DMS114 treated with DMSO at 0.1 percent for 48 hours (cell line): ENCODE measurements around the gene ODAPH.
"Not testable (repeated sequence)": the region's sequence is repeated elsewhere in the genome, so short reads cannot be mapped to it uniquely, and the experiment has no call there.

ENCODE experiments used
- DNase-seq: peaks from one replicate; lab custom pipeline; 2025; ENCODE audit not compliant: unreplicated experiment; lab: John Stamatoyannopoulos, UW

ODAPH gene

DNA sequence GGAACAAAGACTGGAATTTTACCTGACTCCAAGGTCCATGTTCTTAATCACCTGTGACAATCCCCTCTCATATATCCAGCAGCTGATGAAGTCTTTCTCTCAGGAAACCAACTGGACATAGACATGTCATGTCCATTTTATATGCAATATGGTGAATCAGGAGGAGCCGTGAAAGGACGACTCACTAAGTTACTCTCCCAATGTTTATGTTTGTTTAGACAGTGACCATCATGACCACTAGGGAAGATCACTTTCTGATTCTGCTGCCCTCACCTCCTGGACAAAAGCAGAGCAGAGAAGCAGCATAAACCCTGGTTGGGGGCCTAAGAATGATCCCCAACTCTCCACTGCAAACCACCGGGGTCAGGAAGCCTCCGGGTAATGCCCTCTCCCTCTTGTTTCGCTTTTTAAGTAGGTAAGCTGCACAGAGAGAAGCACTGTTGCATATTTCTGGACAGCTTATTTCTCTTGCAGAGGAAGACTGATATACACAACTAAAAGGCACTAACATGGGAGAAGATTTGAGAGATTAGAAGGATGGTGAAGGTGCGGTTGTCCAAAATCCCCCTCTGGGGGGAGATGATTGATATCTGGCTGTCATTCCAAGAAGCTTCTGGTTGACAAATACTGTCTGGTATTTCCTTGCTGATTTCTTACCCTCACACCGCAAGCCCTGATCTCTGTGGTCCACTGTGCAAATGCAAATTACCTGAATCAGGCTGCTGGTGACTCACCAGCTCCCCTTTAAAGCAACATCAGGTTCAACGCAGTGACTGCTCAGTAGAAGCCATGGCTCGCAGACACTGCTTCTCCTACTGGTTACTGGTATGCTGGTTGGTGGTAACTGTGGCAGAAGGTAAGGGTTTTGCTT lies at the start of gene ODAPH:
Gene ODAPH, plus strand, starts transcription at position 773 of the 871 bp plus-strand sequence. Its CDS starts 17 bp downstream, at position 790.
- DNase-seq = no peak

DNA sequence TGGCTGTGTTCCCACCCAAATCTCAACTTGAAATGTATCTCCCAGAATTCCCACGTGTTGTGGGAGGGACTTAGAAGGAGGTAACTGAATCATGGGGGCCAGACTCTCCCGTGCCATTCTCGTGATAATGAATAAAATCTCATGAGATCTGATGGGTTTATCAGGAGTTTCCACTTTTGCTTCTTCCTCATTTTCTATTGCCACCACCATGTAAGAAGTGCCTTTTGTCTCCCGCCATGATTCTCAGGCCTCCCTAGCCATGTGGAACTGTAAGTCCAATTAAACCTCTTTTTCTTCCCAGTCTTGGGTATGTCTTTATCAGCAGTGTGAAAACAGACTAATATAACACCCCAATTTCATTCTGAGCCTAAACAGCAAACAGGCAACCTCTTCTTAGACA lies 46.3 kb upstream of the ODAPH start:
- DNase-seq = not testable (repeated sequence)

DNA sequence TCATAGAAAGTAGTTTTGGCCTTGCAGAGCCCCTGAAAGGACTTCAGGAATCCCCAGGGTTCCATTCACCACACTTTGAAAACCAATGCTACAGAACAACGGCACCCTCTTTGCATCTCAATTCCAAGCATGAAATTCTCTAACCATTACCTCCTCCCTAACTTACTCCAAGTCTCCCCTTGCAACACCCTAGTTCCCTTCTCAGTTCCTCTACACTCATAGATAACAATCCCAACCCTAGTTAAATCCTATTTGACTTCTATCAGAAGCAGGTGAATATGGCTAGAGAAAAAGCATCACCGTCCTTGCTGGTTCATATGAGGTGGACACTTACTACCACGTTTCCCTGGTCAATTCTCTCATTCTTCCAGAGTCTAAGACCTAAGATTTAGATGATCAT lies 44.0 kb upstream of the ODAPH start:
- DNase-seq = no peak

GRCh38 chr4:75512386-75513211 lies 43.3 kb upstream of the ODAPH start:
- no peak for DNase-seq

DNA sequence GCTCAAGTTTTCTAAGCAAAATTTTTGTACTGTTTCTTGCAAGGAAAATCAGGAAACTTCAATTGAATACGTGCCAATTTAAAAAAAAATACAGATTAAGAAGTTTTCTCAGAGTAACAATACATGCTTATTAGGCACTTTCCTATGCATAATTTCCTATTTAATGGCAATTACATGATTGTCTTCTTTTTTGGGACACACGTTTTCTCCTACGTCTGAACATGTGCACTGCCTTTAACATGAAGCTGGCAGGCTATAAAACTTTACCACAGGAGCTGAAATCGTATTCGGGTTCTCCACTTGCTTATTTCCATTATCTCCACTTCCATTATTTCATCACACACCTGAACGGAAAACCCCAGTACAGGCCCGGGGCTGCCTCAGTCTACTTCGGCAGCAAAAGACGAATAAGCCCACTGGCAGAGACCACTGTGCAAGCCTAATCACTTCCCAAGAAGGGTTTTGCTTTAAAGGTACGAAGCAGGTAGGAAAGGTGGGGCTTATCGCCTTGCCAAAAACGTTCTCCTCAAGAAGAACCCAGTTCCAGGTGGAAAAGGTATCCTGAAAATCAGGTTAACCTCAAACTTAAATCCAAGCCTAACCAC lies 42.2 kb upstream of the ODAPH start:
- DNase-seq = no peak

DNA sequence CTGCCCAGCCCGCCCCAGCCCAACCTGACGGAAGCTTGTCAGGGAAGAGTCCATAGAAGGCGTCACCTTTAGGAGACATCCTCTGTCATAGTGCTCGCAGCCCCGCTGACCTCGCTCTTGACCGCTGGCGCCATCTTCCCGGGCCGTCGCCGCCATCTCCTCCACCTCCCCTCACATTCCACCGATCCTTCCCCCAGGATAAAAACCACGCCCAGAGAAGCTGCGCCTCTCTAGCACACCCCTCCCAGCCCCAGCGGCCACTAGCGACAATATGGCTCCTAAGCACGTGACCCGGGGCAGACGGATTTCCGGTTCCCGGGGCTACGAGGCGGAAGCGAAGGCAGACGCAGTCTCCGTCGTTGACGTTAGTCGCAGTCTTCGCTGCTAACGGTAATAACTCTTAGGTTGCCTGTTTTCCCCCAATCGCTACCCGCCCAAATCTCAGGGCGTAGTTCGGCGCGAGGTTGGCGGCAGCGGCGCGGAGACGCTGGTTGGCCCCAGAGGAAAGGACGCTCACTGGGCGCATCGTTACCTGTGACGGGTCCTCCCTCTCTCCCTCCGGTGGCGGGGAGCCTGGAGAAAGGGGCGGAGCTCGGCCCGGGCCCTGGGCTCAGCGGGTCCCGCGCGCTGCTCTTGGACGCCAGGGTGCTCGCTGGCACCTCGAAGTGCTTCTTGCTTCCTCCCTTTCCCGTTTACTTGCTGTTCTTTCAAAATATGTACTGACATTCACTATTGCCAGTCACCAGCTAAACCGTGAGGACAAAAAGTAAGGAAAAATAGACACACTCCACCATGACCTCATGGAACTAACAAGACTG lies 41.5 kb upstream of the ODAPH start, which contains the start of the genes RCHY1 and THAP6:
Gene RCHY1, minus strand, starts transcription at position 273 of the 818 bp plus-strand sequence. Its CDS starts 117 bp downstream, at position 156.
Gene THAP6, plus strand, starts transcription at position 343 of the 818 bp plus-strand sequence. CDS start 980 bp downstream, outside the sequence.
- DNase-seq = peak; percentile 82

DNA sequence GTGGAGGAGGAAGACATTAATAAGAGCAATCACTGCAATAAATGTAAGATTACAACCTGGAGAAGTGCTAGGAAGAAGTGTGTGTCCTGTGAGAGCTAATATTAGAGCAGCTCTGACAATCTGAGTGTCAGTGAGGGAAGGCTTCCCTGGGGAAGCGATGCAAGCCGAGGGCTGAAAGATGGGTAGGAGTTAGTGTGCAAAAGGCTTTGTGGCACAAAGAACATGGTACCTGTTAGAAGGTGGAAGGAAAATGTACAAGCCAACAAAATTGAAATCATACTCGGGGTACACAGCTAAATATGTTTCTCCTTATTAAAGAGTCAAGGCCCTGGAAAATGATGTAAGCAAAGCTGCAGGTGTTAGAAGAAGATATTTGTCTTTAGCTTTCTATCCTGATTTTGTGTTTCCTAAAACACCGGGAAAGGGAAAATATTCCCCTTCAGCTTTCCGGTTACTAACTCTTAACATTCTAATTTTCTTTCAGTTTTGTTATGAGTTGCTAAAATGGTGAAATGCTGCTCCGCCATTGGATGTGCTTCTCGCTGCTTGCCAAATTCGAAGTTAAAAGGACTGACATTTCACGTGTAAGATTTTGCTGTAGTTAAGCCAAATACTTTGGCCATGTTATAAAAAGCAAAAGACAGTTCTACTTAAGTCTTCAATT lies 40.8 kb upstream of the ODAPH start:
- DNase-seq = no peak

- no peak for DNase-seq
Observed at GRCh38 chr4:75516144-75516543, 39.7 kb upstream of the ODAPH start.

GRCh38 chr4:75519452-75519851 lies 36.4 kb upstream of the ODAPH start:
- DNase-seq = not testable (repeated sequence)

GRCh38 chr4:75525086-75525485 lies 30.8 kb upstream of the ODAPH start:
- DNase-seq = no peak

DNA sequence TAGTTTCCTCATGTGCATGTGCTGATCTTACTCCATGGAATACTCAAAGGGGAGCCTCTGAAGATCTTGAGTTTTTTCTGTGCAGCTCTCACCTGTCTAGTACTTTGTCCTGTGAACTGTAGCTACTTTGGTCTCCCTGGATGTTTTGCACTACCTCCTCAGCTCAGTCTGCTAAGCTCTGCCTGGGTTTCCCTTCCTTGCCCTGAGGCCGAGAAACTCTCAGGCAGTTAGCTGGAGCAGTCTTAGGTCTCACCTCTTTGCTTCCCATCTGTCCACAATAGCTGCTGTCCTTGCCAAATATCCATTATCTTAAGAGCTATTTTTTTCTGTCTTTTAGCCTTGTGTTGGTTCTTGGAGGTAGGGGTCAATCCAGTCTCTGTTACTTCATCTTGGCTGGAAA lies 30.0 kb upstream of the ODAPH start:
- no peak for DNase-seq

DNA sequence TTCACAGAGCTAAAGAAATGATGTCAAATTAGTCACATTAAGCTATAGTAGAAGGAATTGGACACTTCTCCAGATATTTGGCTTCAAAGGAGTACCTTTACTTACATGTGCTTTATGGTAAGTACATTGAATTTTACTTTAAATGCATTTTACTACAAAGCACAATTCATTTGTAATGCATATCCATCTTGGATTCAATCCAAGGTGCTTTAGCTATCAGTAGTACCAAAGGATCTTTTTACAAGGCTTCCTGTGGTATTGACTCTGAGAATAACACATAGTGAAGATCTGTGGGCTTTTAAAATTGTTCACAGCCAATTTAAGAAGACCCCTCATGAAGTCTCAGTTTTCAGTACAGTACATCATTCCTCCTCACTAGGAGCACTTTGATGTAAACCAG lies 28.4 kb upstream of the ODAPH start:
- no peak for DNase-seq

- no peak for DNase-seq
Observed at GRCh38 chr4:75530556-75531322, 25.1 kb upstream of the ODAPH start.

- DNase-seq = not testable (repeated sequence)
Observed at GRCh38 chr4:75531536-75532143, 24.2 kb upstream of the ODAPH start.

DNA sequence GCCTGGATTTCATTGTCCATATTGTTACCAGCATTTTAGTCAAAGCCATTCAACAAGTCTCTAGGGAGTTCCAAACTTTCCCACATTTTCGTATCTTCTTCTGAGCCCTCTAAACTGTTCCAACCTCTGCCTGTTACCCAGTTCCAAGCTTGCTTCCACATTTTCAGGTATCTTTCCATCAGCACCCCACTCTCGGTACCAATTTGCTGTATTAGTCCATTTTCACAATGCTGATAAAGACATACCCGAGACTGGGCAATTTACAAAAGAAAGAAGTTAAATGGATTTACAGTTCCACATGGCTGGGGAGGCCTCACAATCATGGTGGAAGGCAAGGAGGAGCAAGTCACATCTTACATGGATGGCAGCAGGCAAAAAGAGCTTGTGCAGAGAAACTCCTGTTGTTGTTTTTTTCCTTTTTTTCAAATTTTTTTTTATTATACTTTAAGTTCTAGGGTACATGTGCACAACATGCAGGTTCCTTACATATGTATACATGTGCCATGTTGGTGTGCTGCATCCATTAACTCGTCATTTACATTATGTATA lies 22.5 kb upstream of the ODAPH start:
- not testable (repeated sequence) for DNase-seq

DNA sequence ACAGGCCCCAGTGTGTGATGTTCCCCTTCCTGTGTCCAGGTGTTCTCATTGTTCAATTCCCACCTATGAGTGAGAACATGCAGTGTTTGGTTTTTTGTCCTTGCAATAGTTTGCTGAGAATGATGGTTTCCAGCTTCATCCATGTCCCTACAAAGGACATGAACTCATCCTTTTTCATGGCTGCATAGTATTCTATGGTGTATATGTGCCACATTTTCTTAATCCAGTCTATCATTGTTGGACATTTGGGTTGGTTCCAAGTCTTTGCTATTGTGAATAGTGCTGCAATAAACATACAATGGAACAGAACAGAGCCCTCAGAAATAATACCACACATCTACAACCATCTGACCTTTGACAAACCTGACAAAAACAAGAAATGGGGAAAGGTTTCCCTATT lies 21.9 kb upstream of the ODAPH start:
- not testable (repeated sequence) for DNase-seq

GRCh38 chr4:75537308-75537707 lies 18.6 kb upstream of the ODAPH start:
- not testable (repeated sequence) for DNase-seq

DNA sequence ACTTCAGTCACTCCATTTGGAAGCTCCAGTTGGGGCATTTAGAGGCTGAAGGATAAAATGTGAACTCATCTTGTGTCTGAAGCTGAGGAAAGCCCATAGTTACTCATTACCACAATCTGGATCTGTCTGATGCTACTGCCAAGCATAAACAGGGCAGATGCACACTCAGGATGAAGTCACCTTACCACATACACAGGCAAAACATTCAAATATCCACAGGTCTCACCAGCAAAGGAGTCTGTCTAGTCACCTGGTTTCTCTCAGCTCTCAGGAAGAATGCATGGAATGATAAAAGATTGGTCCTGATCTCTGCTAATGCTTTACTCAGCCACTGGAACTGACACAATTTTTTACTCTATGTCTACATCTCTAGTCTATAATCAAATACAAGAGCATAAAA lies 13.0 kb upstream of the ODAPH start:
- no peak for DNase-seq
